Kidney glomerular epithelial cell (primary cell): ENCODE data around the gene ETV3.

Source experiments
- DNase-seq: peaks from one replicate; lab custom pipeline; 2025; lab: John Stamatoyannopoulos, UW

ETV3 gene

GRCh38 chr1:157161901-157162300 lies 23.7 kb upstream of the ETV3 start:
- DNase-seq = no peak

DNA sequence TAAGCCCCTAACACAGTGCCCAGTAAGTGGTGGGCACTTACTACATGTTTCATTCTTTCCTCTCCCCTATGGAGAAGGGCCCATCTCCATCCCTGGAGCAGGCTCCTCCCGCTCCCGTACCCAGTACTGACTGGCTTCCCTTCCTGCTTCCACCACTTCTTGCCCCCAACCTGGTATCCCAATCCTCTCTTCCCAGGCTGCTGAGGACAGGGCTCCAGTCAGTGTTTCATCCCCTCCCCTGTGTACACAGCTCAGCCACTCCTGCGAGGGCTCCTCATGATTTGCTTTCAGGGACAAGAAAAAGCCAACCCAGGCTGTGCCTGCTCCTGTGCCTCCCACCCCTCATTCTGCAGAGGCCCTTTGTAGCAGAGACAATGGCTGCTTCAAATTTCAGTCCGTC lies 20.8 kb upstream of the ETV3 start:
- no peak for DNase-seq

- DNase-seq = peak; percentile 3
Measured at GRCh38 chr1:157157501-157158190, 19.5 kb upstream of the ETV3 start.

GRCh38 chr1:157156058-157156541 lies 17.9 kb upstream of the ETV3 start:
- peak; percentile 16 for DNase-seq

- DNase-seq = no peak
Measured at GRCh38 chr1:157155658-157156057, 17.5 kb upstream of the ETV3 start.

- DNase-seq = peak; percentile 35
Measured at GRCh38 chr1:157154940-157155514, 16.8 kb upstream of the ETV3 start.

GRCh38 chr1:157154291-157154690 lies 16.1 kb upstream of the ETV3 start:
- no peak for DNase-seq

DNA sequence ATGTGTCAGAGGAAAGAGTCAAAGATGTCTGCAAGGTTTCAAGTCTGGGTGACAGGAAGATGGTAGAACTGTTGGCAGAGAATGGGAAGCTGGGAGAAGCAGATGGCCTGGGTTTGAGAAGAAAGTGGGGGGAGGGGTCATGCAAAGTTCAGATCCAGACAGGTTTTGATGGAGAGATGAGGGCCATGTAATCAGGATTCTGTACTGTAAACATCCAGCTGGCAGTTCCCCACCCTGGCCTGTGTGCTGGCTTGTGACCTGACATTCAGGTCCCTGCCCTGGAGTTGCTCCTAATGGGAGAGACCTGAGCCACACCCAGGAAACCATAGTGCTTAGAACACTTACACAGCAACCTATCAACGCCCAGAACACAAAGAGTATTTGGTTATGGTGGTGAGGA lies 15.6 kb upstream of the ETV3 start:
- DNase-seq = no peak

GRCh38 chr1:157152510-157152909 lies 14.3 kb upstream of the ETV3 start:
- DNase-seq = no peak

GRCh38 chr1:157151506-157151905 lies 13.3 kb upstream of the ETV3 start:
- DNase-seq = no peak

DNA sequence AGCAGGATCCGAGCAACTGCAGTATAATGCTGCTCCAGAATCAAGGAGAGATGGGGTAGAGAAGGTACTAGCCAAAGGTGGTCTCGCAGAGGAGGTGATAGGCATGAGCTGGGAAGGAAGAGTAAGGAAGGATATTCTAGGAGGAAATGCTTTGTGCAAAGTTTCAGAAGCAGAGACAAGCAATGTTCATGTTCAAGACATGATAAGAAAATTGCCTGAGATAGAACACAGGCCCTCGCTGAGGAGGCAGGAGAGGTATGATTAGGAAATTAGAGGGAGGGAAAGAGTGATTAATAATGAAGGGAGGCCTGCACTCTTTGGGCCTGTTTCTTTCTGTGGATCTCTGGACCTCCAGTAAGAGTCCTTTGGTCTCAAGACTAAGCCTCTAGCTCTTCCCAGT lies 12.9 kb upstream of the ETV3 start:
- no peak for DNase-seq

- no peak for DNase-seq
Measured at GRCh38 chr1:157150631-157151030, 12.4 kb upstream of the ETV3 start.

DNA sequence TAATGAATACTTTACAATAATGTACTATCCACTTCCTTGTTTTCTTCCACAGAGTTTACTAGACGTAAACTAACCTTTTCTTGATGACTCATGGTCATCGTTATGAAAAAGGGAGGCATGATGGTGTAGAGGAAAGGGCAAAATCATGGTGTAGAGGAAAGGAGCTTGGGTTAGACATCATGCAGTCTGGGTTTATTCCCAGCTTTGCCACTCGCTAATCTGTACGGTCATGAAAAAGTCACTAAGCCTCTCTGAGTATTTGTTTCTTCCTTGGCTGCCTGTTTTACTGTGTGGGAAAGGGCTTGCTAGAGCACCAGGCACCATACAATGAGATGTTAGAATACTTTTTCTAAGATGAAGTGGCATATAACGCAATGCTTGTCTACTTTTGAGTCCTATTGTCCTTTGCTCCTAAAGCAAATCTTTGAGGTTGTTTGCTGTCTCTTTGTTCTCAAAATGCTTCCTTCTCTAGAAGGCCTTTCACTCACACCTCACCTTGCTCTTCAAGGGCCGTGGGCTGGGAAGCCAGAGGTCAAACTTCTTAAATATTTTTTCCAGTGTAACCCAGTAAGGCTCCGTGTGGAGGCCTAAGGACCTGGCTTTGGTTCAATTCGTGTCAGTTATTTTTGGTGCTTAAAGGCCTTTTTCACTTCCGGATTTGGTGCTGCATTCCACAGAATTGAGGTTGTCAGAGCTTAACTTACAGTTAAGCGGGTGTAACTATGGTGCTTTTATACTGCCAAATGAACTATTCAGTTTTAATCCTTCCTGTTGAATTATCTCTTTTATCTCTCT lies 9.9 kb upstream of the ETV3 start:
- peak; percentile 4 for DNase-seq

- no peak for DNase-seq
Measured at GRCh38 chr1:157147037-157147436, 8.8 kb upstream of the ETV3 start.

DNA sequence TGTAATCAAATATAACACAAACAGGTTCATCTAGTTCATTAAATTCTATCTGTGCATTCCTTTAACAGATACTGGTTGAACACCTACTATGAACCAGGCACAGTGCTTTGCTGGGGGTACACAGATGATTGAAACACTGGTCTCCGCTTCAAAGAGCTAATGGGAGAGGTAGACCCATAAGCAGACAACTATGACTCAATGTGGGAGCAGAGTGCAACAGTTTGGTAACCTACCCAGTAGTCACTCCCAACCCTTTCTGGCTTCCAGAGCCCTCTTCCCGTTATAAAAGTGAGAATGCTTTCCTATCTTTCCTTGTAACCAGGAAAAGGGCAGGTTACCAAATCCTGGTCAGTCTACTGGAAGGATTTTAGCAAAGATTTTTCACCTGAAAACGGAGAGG lies 8.0 kb upstream of the ETV3 start:
- DNase-seq = no peak

GRCh38 chr1:157145076-157145475 lies 6.9 kb upstream of the ETV3 start:
- DNase-seq = no peak

DNA sequence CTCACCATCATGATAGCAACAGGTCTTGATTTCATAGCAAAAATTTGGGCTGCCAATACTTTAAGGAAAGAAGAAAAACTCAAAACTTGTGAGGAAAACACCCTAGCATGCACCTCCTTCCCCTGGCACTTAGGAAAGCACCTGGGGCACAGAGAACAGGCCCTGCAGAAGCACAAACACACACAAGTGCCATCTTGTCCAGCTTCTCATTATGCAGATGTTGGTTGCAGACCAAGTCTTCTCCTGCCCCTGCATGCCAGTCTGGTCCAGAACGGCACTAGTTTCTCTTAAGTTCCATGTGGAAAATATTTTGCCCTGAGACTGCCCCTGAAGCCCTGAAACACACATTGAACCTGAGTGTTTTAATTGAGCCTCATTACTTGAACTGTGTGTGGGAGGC lies 6.3 kb upstream of the ETV3 start:
- DNase-seq = no peak

- no peak for DNase-seq
Measured at GRCh38 chr1:157142765-157143423, 4.7 kb upstream of the ETV3 start.

DNA sequence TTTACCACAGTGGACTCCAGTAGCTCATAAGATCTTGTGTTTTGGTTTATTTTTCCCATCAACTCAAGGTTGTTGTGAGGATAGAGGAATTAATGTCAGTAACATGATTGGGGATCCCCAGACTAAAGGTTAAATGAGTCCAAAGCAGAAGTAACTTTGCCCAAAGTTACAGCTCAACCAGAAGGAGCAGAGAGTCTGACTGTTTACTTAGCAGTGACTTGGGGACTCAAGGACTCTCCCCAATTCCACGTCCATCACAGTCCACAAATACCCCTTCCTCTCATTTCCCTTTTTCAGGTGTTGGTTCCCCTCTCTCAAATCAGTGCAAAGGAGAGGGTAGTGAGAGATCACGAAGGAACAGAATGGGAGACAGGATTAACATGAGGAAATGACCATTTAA lies 4.0 kb upstream of the ETV3 start:
- no peak for DNase-seq

- no peak for DNase-seq
Measured at GRCh38 chr1:157141212-157141855, 3.1 kb upstream of the ETV3 start.

- no peak for DNase-seq
Measured at GRCh38 chr1:157140063-157140588, 1.9 kb upstream of the ETV3 start.
